Stimulated activated effector memory CD8-positive, alpha-beta T cell treated with anti-CD3 and anti-CD28 coated beads, Interleukin-12 subunit alpha, Interleukin-12 subunit beta, amount 100 ng/mL, for 72 hours (primary cell): Measurements from ENCODE around the gene PCK2.
"Not testable (repeated sequence)": the region's sequence is repeated elsewhere in the genome, so short reads cannot be mapped to it uniquely, and the experiment has no call there.

ENCODE experiments used
- ATAC-seq: fragments of 150-1000 bp; cut with Tn5 transposase; 2 replicates; pipeline ENCODE4 v1.10.0; 2021
- DNase-seq, 2 donors: peaks; one replicate each; pipeline ENCODE4 v3.0.0; 2021 to 2022; ENCODE audit warnings: low spot score in 2 of 2
- H3K27ac Mint-ChIP-seq: one replicate; pipeline ENCODE4 v1.8.0; 2022; ENCODE audit warnings: mild to moderate bottlenecking, mixed read lengths
- H3K36me3 Mint-ChIP-seq: one replicate; pipeline ENCODE4 v1.8.0; 2022; ENCODE audit warnings: mild to moderate bottlenecking, mixed read lengths
- H3K4me1 Mint-ChIP-seq: one replicate; pipeline ENCODE4 v1.8.0; 2022; ENCODE audit warnings: mixed read lengths
- H3K4me3 Mint-ChIP-seq: one replicate; pipeline ENCODE4 v1.8.0; 2022; ENCODE audit warnings: mild to moderate bottlenecking, mixed read lengths
- H3K9me3 Mint-ChIP-seq: one replicate; pipeline ENCODE4 v1.8.0; 2022; ENCODE audit warnings: mixed read lengths

PCK2 gene

GRCh38 chr14:24093901-24094840 is at the start of gene PCK2:
TSS of gene PCK2 (plus strand) at chr14:24094311. CDS start at chr14:24094406, 95 bp downstream.
- DNase-seq = peak; percentile 64 to 92
- ATAC-seq = peak; percentile 75
- Mint-ChIP-seq H3K36me3 (peaks cover 50% of the 10 kb centered on the region), H3K27ac (peak within 1 kb of the TSS; percentile 98), H3K4me3 (peak within 1 kb of the TSS; percentile 95), H3K9me3 (no peaks in the 10 kb centered on the region), H3K4me1 (peaks cover 39% of the 10 kb centered on the region)

GRCh38 chr14:24049002-24049401 is 45.1 kb upstream of the PCK2 start:
- peaks cover 12% of the 10 kb centered on the region for H3K36me3 Mint-ChIP-seq
- peaks cover 23% of the 10 kb centered on the region for H3K4me1 Mint-ChIP-seq
- not testable (repeated sequence) for ATAC-seq, H3K4me3 Mint-ChIP-seq, DNase-seq, H3K9me3 Mint-ChIP-seq, H3K27ac Mint-ChIP-seq

GRCh38 chr14:24050753-24051152 is 43.4 kb upstream of the PCK2 start:
- H3K36me3 Mint-ChIP-seq = peaks cover 12% of the 10 kb centered on the region
- H3K4me1 Mint-ChIP-seq = peaks cover 26% of the 10 kb centered on the region
- peak overlapping the region; percentile 88 for H3K27ac Mint-ChIP-seq
- not testable (repeated sequence) for DNase-seq, H3K9me3 Mint-ChIP-seq, ATAC-seq
- H3K4me3 Mint-ChIP-seq = peak overlapping the region; percentile 77

GRCh38 chr14:24051176-24051788 is 42.8 kb upstream of the PCK2 start:
- peak overlapping the region; percentile 88 for H3K27ac Mint-ChIP-seq
- peaks cover 12% of the 10 kb centered on the region for H3K36me3 Mint-ChIP-seq
- DNase-seq = no peak
- peak overlapping the region; percentile 77 for H3K4me3 Mint-ChIP-seq
- H3K9me3 Mint-ChIP-seq = no peaks in the 10 kb centered on the region
- peaks cover 27% of the 10 kb centered on the region for H3K4me1 Mint-ChIP-seq
- no peak for ATAC-seq

GRCh38 chr14:24051789-24052655 is 42.1 kb upstream of the PCK2 start, which contains the start of gene CARMIL3:
TSS of gene CARMIL3 (plus strand) at chr14:24052009. CDS start at chr14:24052154, 145 bp downstream.
- peak; percentile 69 for ATAC-seq
- Mint-ChIP-seq H3K27ac (peak within 1 kb of the TSS; percentile 88), H3K36me3 (peaks cover 12% of the 10 kb centered on the region), H3K9me3 (no peaks in the 10 kb centered on the region), H3K4me3 (peak within 1 kb of the TSS; percentile 77), H3K4me1 (peaks cover 31% of the 10 kb centered on the region)
- DNase-seq = peak; percentile 59 to 86

- Mint-ChIP-seq H3K36me3 (peaks cover 12% of the 10 kb centered on the region), H3K27ac (peak overlapping the region; percentile 66), H3K9me3 (no peaks in the 10 kb centered on the region), H3K4me3 (peak overlapping the region; percentile 77), H3K4me1 (peaks cover 31% of the 10 kb centered on the region)
- DNase-seq (peak; percentile 42 to 81), ATAC-seq (peak; percentile 93)
Measured at GRCh38 chr14:24052656-24053547, 41.2 kb upstream of the PCK2 start.

- peak overlapping the region; percentile 66 for H3K27ac Mint-ChIP-seq
- peaks cover 12% of the 10 kb centered on the region for H3K36me3 Mint-ChIP-seq
- H3K4me1 Mint-ChIP-seq = peaks cover 40% of the 10 kb centered on the region
- H3K9me3 Mint-ChIP-seq = no peaks in the 10 kb centered on the region
- H3K4me3 Mint-ChIP-seq = peak overlapping the region; percentile 77
- ATAC-seq (no peak), DNase-seq (no peak)
Measured at GRCh38 chr14:24053548-24054323, 40.4 kb upstream of the PCK2 start.

GRCh38 chr14:24054324-24054641 is 39.8 kb upstream of the PCK2 start:
- H3K27ac Mint-ChIP-seq = no peak overlapping the region
- DNase-seq (no peak), ATAC-seq (no peak)
- no peak overlapping the region for H3K4me3 Mint-ChIP-seq
- no peaks in the 10 kb centered on the region for H3K9me3 Mint-ChIP-seq
- peaks cover 12% of the 10 kb centered on the region for H3K36me3 Mint-ChIP-seq
- peaks cover 44% of the 10 kb centered on the region for H3K4me1 Mint-ChIP-seq

GRCh38 chr14:24054646-24055045 is 39.5 kb upstream of the PCK2 start:
- Mint-ChIP-seq H3K9me3 (no peaks in the 10 kb centered on the region), H3K27ac (no peak overlapping the region), H3K4me3 (no peak overlapping the region), H3K4me1 (peaks cover 44% of the 10 kb centered on the region), H3K36me3 (peaks cover 12% of the 10 kb centered on the region)
- ATAC-seq (no peak), DNase-seq (no peak)

- no peak overlapping the region for H3K4me3 Mint-ChIP-seq
- H3K9me3 Mint-ChIP-seq = no peaks in the 10 kb centered on the region
- DNase-seq (no peak), ATAC-seq (no peak)
- H3K27ac Mint-ChIP-seq = peak overlapping the region; percentile 82
- H3K36me3 Mint-ChIP-seq = peaks cover 12% of the 10 kb centered on the region
- peaks cover 39% of the 10 kb centered on the region for H3K4me1 Mint-ChIP-seq
Measured at GRCh38 chr14:24055971-24056799, 37.9 kb upstream of the PCK2 start.

GRCh38 chr14:24056800-24057184 is 37.3 kb upstream of the PCK2 start:
- Mint-ChIP-seq H3K4me3 (no peak overlapping the region), H3K36me3 (peaks cover 12% of the 10 kb centered on the region), H3K9me3 (no peaks in the 10 kb centered on the region), H3K4me1 (peaks cover 37% of the 10 kb centered on the region), H3K27ac (peak overlapping the region; percentile 82)
- DNase-seq (no peak), ATAC-seq (no peak)

GRCh38 chr14:24057271-24057670 is 36.8 kb upstream of the PCK2 start:
- H3K9me3 Mint-ChIP-seq = no peaks in the 10 kb centered on the region
- peaks cover 37% of the 10 kb centered on the region for H3K4me1 Mint-ChIP-seq
- peak overlapping the region; percentile 56 for H3K27ac Mint-ChIP-seq
- no peak overlapping the region for H3K4me3 Mint-ChIP-seq
- H3K36me3 Mint-ChIP-seq = peaks cover 12% of the 10 kb centered on the region
- ATAC-seq (no peak), DNase-seq (no peak)

- DNase-seq (no peak), ATAC-seq (no peak)
- peaks cover 34% of the 10 kb centered on the region for H3K4me1 Mint-ChIP-seq
- H3K4me3 Mint-ChIP-seq = no peak overlapping the region
- no peaks in the 10 kb centered on the region for H3K9me3 Mint-ChIP-seq
- peak overlapping the region; percentile 56 for H3K27ac Mint-ChIP-seq
- H3K36me3 Mint-ChIP-seq = peaks cover 8% of the 10 kb centered on the region
Measured at GRCh38 chr14:24057867-24058259, 36.2 kb upstream of the PCK2 start.
